ENCODE results near the gene CREB3L1. TPM values are rescaled to one million over a fixed set of nuclear protein-coding genes. Genes with fewer than 3 reads are reported as not detected.

Gene CREB3L1
- total and polyA plus RNA-seq, 2 donors from 2014 or later, result 2.5 to 7.3 TPM

DNA sequence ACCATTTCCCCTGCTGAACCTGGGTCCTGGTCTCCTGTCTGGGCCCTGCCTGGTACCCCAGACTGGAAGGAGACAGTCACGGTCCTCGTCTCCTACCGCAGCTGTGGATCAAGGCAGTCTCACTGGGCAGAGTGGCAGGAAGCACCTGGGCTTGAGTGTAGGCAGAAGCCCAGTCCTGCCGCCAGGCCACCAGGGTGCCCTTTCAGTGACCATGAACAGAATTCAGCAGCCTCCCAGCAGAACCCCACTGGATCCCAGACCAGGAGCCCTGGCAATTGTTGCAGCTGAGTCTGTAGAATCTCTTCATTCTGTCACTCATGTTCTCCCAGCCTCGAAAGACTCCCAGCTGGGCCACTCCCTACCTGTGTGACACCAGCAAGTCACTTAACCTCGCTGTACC is 25.5 kb upstream of the CREB3L1 start:
- no peaks in the 10 kb centered on the region for H3K4me1 ChIP-seq (ENCODE audit: control insufficient read depth in 2 of 3, insufficient read depth in 2 of 3, low read depth in 1 of 3, low read length in 3 of 3)
- no peak overlapping the region for H3K27ac ChIP-seq (ENCODE audit: low read depth in 2 of 2, low read length in 2 of 2)
- H3K9me3 ChIP-seq (ENCODE audit: control insufficient read depth in 2 of 3, insufficient read depth in 1 of 3, low read length in 3 of 3), result no peaks in the 10 kb centered on the region
- TF ChIP-seq, protein P1, sequence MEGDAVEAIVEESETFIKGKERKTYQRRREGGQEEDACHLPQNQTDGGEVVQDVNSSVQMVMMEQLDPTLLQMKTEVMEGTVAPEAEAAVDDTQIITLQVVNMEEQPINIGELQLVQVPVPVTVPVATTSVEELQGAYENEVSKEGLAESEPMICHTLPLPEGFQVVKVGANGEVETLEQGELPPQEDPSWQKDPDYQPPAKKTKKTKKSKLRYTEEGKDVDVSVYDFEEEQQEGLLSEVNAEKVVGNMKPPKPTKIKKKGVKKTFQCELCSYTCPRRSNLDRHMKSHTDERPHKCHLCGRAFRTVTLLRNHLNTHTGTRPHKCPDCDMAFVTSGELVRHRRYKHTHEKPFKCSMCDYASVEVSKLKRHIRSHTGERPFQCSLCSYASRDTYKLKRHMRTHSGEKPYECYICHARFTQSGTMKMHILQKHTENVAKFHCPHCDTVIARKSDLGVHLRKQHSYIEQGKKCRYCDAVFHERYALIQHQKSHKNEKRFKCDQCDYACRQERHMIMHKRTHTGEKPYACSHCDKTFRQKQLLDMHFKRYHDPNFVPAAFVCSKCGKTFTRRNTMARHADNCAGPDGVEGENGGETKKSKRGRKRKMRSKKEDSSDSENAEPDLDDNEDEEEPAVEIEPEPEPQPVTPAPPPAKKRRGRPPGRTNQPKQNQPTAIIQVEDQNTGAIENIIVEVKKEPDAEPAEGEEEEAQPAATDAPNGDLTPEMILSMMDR (IDR thresholded peaks at IDR 0.05; ENCODE audit: borderline replicate concordance, extremely low read depth, insufficient read depth), result no peak
- no peaks in the 10 kb centered on the region for H3K27me3 ChIP-seq (ENCODE audit: control insufficient read depth, insufficient read depth, low read length)
- FAIRE-seq (no peak), DNase-seq (no peak)
- intact Hi-C loops (cut with DNase I), result no loop called here
- no peak overlapping the region for H3K9ac ChIP-seq (ENCODE audit: low read length in 3 of 3)
- H3K36me3 ChIP-seq (ENCODE audit: control insufficient read depth in 2 of 3, insufficient read depth in 3 of 3, low read length in 3 of 3), result no peaks in the 10 kb centered on the region
- no peak overlapping the region for H3K4me3 ChIP-seq (ENCODE audit: low read length in 3 of 3)

DNA sequence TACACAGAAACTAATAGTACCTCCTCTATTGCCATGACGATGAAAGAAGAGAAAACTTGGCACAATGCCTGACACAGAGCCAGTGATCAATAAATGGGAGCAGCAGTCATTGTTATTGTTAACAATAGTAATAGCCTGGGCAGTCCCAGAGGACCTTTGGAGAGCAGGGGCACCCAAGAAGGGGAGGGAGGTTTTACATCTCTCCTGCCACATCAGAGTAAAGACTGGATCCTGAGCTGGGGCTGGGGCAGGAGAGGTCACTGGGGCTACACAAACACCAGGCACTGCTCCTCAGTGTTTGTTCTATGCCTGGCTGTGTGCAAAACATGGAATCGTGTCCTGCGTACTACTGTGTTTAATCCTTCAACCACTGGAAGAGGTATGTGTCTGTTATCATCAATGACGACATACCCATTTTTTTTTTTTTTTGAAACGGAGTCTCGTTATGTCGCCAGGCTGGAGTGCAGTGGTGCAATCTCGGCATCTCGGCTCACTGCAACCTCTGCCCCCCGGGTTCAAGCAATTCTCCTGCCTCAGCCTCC is 25.0 kb upstream of the CREB3L1 start:
- TF ChIP-seq, protein P1 (IDR thresholded peaks at IDR 0.05; ENCODE audit: borderline replicate concordance, extremely low read depth, insufficient read depth), result no peak
- no peaks in the 10 kb centered on the region for H3K27me3 ChIP-seq (ENCODE audit: control insufficient read depth, insufficient read depth, low read length)
- intact Hi-C loops (cut with DNase I), result no loop called here
- DNase-seq (peak in 1 of 5 donors; percentile 30), FAIRE-seq (no peak)
- H3K9me3 ChIP-seq (ENCODE audit: control insufficient read depth in 2 of 3, insufficient read depth in 1 of 3, low read length in 3 of 3), result no peaks in the 10 kb centered on the region
- H3K36me3 ChIP-seq (ENCODE audit: control insufficient read depth in 2 of 3, insufficient read depth in 3 of 3, low read length in 3 of 3), result no peaks in the 10 kb centered on the region
- H3K4me1 ChIP-seq (ENCODE audit: control insufficient read depth in 2 of 3, insufficient read depth in 2 of 3, low read depth in 1 of 3, low read length in 3 of 3), result no peaks in the 10 kb centered on the region
- no peak overlapping the region for H3K9ac ChIP-seq (ENCODE audit: low read length in 3 of 3)
- no peak overlapping the region for H3K4me3 ChIP-seq (ENCODE audit: low read length in 3 of 3)
- H3K27ac ChIP-seq (ENCODE audit: low read depth in 2 of 2, low read length in 2 of 2), result no peak overlapping the region

DNA sequence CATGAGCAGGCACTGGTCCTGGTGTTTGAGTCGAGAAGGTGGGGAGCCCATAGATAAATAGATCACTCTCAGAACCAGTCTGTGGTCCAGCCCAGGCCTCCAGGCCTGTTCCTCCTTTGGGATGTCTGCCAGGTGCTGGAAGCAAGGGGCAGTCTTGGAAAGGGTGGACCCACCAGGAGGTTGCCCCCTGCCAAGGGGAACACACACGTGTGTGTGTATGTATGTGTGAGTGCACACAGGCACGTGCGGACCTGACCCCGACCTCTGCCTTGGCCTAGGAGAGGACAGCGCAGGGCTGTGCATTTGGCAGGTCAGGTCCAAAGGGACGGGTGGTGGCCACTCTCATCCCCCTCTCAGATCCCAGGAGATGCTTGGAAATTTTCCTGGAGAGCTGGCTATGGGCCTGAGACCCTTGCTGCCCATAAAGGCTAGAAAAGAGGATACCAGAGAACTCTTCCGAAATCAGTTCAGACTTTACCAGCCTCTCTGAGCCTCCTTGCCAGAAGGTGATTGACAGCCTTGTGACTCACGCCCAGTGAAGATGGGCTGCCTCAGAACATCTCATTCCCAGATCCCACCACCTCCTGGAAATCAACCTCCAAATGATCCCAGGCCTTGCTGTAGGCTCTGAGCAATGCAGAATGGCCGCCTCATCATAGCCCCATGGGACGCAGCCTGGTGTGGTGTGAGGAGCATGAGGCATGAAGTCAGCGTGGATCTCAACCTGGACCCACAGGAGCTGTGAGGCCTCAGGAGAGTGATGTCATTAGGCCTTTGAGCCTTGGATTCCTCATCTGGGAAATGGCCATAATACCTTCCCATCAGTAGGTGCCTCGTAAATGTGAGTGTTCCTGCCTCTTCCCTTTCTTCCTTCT is 24.0 kb upstream of the CREB3L1 start:
- FAIRE-seq, result no peak
- Histone ChIP-seq H3K27me3 (ENCODE audit: control insufficient read depth, insufficient read depth, low read length) (no peaks in the 10 kb centered on the region), H3K9me3 (ENCODE audit: control insufficient read depth in 2 of 3, insufficient read depth in 1 of 3, low read length in 3 of 3) (no peaks in the 10 kb centered on the region), H3K4me3 (ENCODE audit: low read length in 3 of 3) (no peak overlapping the region), H3K9ac (ENCODE audit: low read length in 3 of 3) (no peak overlapping the region), H3K4me1 (ENCODE audit: control insufficient read depth in 2 of 3, insufficient read depth in 2 of 3, low read depth in 1 of 3, low read length in 3 of 3) (no peaks in the 10 kb centered on the region), H3K27ac (ENCODE audit: low read depth in 2 of 2, low read length in 2 of 2) (no peak overlapping the region), H3K36me3 (ENCODE audit: control insufficient read depth in 2 of 3, insufficient read depth in 3 of 3, low read length in 3 of 3) (no peaks in the 10 kb centered on the region)
- TF ChIP-seq, protein P1 (IDR thresholded peaks at IDR 0.05; ENCODE audit: borderline replicate concordance, extremely low read depth, insufficient read depth), result no peak
- intact Hi-C loops (cut with DNase I), result no loop called here
- no peak for DNase-seq

Measured in kidney (tissue), 14 donors.